GM04503 (cell line): ENCODE data around the gene TYW1B.
"Not testable (repeated sequence)": the region's sequence is repeated elsewhere in the genome, so short reads cannot be mapped to it uniquely, and the experiment has no call there.

Source experiments
- DNase-seq: peaks from one replicate; pipeline ENCODE4 v3.0.0-alpha.2; 2012; ENCODE audit warnings: low read depth

Gene TYW1B

DNA sequence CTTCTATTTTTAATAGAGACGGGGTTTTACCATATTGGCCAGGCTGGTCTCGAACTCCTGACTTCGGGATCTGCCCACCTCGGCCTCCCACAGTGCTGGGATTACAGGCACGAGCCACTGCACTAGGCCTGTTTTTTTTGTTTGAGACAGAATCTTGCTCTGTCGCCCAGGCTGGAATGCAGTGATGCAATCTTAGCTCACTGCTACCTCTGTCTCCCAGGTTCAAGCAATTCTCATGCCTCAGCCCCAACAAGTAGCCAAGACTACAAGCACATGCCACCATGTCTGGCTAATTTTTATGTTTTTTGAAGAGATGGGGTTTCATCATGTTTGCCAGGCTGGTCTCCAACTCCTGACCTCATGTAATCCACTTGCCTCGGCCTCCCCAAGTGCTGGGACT is 73.7 kb downstream of the TYW1B start:
- no peak for DNase-seq

DNA sequence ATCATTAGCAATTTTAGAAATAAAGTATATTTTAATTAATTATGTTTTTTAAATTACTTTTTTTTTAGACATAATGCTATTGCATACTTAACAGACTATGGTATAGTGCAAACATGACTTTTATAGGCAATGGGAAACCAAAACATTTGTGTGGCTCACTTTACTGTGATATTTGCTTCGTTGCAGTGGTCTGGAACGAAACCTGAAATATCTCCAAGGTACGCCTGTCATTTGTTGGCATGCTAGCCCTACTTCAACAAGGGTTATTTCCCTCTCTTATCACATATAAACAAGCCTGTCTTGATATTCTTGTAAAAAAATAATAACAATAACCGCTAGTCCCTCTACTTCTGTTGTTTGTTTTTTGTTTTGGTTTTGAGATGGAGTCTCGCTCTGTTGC is 74.2 kb downstream of the TYW1B start:
- DNase-seq: no peak

DNA sequence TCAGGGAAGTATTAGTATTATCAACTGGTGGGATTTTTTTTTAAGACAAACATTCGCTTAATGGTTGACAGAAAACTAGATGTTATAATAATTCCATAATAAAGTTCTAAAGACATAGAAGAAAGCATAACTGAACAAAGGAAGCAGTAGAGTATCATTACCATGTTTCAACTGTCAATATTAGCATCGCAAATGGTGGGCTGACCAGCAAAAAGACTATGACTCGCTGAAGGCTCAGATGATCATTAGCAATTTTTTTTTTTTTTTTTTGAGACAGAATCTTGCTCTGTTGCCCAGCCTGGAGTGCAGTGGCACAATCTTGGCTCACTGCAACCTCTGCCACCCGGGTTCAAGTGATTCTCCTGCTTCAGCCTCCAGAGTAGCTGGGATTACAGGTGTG is 74.8 kb downstream of the TYW1B start:
- DNase-seq: not testable (repeated sequence)

DNA sequence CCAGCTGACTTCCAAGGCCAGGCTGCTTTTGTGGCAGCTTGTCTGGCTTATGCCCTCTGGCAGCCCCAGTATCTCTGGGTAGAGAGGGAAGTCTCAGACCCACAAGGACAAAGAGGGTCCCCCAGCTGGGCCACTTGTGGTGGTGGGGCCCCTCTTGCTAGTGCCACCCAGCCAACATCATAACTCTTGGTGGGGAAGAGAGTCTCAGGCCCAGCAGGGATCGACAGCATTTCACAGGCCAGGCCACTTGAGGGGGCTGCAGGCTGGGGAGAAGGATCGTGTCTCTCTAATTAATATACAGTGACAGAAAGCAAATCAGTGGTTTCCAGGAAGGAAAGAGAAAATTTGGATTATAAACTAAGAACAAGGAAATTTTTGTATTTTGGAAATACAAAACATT is 76.0 kb downstream of the TYW1B start:
- no peak for DNase-seq

DNA sequence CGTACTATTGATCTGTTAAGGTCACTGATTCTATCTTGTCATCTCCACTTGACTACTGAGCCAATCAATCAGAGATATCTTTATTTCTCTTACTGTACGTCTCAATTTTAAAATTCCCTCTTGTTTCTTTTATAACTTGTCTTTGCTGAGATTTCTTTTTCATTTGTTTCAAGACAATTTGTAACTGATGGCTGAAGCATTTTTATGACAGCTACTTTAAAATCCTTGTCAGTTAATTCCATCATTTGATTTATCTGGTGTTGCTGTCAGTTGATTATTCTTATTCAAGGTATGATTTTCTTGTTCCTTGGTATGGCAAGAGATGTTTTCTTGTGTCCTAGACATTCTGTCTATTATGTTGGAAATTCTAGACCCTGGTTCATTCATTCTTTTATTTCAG is 76.6 kb downstream of the TYW1B start:
- DNase-seq: no peak

DNA sequence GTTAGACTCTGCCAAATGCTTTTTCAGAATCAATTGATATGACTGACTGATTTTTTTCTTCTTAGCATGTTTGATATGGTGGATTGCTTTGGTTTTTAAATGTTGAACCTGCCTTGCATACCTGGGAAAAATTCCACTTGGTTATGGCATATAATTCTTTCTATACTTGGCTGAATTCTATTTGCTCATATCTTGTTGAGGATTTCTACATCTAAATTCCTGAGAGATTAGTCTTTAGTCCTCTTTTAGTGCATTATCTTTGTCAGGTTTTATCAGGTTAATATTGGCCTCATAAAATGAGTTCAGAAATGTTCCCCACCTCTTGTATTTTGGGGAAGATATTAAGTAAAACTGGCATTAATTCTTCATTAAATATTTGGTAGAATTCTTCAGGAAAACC is 79.4 kb downstream of the TYW1B start:
- not testable (repeated sequence) for DNase-seq

DNA sequence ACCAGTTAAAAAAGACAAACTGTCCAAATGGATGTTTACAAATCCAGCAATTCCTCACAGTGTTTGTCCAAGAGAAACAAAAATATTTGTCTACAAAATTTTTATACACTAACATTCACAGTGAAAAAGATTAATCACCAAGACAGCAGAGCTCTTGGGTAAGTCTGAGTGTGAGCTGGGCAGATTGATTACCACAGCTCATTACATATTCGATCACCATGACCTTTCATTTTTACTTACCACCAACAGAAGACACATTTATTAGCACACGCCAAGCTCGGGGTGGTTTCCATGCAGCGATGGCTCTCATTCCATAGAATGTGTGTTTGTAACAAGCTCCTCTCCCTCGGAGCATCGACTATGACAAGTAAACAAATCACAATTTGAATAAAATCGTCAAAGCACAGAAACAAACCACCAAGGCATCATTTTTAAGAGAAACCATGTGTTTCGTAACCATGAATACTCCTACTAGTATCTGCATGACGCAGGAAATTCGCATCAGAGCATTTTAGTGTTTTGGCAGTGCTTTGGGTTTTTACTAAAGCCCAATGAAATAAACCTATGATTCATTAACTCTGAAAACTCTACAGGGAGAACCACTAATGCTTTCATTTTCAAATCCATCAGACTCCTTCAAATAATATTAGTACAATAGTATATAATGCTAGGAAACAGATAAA is 83.6 kb downstream of the TYW1B start:
- not testable (repeated sequence) for DNase-seq

DNA sequence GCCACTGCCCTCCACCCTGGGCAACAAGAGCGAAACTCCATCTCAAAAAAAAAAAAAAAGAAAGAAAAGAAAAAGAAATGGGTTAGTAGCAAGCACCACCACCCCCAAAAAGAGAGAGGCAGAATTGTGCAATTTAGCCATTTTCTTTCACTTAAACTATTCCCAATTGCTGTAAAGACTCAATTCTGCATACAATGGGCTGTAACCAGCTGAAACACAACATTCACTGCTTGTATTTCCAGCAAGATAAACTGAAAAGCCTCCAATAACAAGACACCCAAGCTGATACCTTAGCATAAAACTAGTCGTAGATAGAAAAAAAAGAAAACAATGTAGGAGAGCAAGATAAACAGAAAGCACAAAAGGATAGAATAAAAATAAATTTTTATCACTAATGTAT is 84.2 kb downstream of the TYW1B start:
- not testable (repeated sequence) for DNase-seq

DNA sequence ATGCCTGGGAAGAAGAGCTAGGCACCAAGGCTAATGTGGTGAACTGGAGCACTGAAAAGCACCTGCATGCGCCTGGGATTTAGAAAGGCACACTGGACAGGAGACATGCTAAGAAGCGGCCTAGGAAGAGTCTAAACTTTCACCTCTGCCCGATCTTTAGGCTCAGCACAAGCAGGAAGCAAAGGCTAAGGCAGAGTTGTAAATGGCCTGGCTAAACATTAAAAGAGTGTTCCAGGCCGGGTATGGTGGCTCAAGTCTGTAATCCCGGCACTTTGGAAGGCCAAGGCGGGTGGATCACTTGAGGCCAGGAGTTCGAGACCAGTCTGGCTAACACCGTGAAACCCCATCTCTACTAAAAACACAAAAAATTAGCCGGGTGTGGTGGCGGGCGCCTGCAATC is 88.3 kb downstream of the TYW1B start:
- not testable (repeated sequence) for DNase-seq

DNA sequence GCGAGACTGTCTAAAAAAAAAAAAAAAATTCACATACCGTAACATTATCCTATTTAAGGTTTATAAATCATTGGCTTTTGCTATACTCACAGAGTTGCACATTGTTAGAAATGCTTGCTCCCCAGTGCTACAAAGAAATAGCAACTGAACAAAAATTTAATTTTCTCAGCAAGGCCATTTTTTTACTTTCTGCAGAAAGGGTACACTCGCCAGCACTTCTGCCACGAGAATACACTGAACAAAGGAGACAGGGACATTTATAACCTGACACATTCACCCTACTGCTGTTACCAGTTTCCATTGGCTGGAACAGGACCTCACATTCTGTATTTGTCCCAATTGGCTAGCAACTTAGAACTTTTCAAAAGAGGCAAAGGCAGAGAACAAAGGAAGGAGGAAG is 92.1 kb downstream of the TYW1B start:
- not testable (repeated sequence) for DNase-seq

DNA sequence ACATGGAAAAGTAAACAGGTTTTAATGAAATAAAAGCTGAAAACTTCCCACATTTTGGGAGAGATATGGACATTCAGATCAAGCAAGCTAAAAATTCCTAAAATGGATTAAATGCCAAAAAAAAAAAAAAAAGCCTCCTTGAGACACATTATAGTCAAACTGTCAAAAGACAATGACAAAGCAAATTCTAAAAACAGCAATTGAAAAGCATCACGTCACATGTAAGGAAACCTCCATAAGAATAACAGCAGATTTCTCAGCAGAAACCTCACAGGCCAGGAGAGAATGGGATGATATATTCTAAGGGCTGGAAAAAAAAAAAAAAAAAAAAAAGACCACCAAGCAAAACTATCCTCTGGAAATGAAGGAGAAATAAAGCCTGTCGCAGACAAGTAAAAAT is 97.2 kb downstream of the TYW1B start:
- DNase-seq: not testable (repeated sequence)

DNA sequence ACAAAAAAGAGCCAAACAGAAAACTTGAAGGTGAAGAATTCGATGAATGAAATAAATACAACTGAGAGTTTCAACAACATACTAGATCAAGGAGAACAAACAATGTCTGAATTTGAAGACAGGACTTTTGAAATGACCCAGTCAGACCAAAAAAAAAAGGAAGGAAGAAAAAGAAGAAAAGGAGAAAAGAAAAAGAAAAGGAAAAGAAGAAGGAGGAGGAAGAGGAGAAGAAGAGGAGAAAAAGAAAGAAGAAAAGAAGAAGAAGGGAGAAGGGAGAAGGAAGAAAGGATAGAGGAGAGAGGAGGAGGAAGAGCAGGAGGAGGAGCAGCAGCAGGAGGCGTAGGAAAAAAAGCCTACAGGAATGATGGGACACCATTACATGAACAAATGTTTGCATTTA is 97.6 kb downstream of the TYW1B start:
- DNase-seq: not testable (repeated sequence)

DNA sequence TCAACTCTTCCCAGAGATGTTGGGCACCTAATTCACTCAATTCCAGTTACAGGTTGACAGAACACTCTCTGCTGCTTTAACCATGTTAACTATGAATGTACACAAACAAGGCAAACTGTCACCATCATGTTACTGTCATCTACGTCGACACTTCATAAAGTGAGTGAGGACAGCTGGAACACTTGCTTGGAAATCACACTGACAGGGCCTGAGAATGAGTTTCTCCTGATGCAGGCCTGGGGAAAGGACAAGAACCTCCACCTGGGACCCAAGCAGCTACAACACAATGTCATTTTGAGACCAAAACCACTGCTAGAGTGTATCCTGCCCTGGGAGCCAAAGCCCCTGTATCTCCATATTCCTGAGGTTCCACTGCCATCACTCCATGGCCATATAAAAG is 98.9 kb downstream of the TYW1B start:
- DNase-seq: not testable (repeated sequence)

DNA sequence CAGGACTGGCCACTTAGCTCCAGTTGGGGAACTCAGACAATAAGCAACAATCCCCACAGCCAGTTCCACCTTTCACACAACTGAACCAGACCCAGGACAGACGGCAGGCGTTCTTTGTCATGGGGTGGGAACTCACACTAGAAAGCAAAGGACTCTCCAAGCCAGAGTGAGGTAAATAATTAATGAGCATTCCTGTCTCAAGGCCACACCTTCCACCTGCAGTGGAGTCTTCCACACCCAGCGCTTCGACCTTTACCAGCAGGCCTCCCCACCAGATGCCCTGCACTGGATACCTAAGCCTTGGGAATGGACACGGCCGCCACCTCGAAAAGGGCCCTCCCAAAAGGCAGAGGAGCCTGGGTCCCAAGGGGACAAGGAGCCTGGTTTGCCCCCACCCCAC is 105.3 kb downstream of the TYW1B start:
- not testable (repeated sequence) for DNase-seq

DNA sequence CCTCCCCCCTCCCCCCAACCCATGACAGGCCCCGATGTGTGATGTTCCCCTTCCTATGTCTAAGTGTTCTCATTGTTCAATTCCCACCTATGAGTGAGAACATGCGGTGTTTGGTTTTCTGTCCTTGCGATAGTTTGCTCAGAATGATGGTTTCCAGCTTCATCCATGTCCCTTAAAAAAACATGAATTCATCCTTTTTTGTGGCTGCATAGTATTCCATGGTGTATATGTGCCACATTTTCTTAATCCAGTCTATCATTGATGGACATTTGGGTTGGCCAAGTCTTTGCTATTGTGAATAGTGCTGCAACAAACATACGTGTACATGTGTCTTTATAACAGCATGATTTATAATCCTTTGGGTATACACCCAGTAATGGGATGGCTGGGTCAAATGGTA is 107.1 kb downstream of the TYW1B start:
- not testable (repeated sequence) for DNase-seq

DNA sequence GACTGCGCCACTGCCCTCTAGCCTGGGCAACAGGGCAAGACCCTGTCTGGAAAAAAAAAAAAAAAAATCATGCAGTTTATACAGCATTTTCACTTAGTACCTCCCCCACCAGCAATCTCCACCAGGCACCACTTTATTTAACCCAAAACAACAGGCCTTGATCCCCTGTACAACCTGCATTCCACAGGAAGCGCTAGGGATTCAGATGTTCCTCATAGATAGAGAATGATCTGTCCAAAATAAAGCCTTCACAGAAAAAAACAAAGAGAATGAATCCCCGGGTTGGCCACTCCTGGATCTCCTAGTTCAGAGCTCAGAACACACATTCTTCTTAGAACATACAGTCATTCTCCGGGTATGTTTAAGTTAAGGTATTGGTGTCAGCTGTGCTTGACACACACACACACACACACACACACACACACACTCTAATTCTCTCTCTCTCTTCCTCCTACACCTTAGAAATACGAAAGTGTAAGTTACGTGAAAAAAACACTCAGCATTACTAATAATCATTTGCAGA is 110.7 kb downstream of the TYW1B start:
- not testable (repeated sequence) for DNase-seq

DNA sequence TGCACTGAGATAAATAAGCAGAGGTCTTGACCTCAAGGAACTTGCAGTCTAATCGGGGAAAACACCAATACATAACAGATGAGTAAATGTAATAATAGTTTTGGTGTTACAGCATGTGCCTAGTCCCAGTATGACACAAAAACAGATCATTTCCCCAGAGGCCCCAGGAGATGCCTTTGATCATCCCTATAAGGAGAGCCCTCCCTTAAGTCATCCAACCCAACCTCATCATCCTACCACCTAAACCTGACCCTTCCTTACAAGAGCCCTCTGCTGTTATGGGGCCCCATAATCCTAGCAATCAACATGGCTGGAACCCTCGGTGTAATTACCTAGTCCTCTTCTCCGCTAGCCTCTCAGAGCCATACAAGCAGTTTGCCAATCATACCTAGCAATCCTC is 116.1 kb downstream of the TYW1B start:
- not testable (repeated sequence) for DNase-seq

DNA sequence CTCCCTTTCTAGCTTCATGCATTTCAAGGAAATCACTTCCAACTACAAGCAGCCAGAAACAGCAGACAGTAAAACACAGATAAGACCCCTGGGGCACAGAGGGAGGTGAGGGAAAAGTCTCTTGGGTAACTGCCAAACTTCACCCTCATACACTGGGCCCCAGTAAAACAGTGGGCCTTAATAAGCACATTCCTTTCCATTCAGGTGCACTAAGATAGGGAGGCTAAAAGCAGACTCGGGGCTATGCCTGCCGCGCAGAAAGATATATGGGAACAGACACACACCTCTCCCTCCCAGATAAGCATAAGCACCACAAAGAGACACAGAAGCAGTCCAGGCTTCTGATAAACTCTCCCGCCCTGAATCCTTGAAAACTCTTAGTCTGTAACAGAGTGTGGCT is 117.0 kb downstream of the TYW1B start:
- DNase-seq: no peak

DNA sequence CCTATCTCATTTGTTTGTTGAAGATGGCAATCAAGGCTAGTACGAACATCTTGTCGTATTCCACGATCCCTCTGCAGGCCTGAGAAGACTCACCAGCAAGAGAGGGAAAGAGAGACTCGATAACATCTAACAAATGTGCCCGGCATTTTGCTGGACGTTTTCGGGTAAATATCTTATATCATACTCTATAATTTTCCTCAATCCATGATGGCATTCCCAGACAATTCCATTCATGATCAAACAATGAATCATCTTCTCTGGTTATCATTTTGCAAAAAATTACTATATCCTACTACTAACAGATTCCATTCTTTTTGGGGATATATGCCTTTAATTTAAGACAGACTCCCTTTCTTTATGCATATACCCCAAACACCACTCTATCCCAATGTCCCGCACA is 118.1 kb downstream of the TYW1B start:
- DNase-seq: no peak

DNA sequence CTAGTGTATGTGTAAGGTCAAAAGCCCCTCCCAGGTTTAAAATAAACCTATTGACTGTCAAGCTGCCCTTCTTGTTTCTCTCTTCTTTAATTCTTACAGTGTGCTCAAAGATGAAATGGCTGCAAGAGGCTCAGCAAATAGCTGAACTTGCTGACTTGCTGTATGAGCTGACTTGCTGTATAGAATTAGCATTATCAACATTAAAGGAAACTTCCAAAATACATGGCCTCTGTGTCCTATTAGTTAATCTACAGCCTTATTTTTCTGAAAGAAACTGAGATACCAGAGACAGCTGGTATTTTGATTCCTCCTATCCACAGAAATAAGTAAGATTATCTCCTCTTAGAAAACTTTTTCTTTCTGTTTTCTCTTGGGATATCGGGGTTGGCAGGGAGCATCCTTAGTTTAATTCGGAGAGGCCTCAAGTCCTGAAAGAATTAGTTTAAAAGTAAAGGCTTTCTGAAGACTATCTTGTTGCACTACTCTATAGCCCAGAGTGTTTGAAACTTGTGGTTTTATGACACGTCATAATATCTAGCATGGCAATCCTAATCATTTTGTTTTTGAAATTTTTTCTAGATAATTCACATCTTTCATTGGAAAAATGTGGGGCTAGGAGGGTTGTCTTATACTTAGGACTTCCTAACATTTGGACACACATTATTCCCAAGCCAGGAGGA is 119.5 kb downstream of the TYW1B start:
- not testable (repeated sequence) for DNase-seq

DNA sequence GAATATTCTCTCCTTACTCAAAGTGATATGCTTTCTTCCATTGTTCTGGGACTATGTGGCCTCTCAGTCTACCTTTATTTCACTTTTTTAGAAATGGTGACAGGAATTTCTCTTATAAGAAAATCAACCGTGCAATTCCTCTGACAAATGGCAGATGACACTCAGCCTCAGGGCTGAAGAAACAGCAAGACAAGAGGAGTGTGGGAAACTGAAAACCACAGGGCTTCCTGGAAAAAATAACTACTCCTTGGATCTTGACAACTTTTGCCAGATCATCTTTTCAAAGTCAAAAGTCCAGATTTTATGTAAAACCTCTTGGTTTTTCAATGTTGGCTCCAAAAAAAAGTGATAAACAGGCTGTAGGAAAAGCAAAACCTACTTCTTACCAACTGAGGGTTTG is 121.5 kb downstream of the TYW1B start:
- DNase-seq: no peak

DNA sequence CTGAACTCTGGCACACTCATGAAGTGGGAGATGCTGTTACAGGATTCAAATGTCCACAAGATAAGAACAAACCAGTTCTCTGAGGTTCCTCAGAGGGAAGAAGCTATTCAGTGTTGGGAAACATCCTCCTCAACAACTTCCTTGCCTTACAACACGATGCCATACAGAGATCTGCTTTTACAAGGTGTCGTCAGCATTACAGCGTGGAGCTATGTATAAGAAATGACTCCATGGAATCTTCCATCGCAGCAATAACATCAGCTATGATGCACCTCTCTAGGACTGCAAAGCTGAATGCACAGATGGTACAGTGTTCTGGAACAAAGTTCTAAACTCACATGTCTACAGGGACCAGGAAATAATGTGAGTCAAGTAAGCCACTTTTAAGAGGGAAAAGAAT is 122.3 kb downstream of the TYW1B start:
- not testable (repeated sequence) for DNase-seq

DNA sequence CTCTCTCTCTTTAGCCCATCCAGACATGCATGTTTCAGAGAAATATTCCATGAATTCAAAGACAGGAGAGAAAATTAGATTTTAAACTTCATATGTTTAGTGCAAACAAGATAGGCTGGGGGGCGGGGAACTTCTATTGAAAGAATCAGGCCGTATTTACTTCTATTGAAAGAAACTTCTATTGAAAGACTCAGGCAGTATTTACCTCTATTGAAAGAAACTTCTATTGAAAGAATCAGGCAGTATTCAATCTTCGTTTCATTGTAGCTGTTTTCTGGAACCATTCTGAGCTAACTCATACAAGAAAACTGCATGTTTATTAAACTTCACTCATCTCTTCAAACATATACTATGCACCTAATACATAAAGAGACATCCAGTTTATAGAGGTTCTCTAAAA is 123.1 kb downstream of the TYW1B start:
- no peak for DNase-seq

DNA sequence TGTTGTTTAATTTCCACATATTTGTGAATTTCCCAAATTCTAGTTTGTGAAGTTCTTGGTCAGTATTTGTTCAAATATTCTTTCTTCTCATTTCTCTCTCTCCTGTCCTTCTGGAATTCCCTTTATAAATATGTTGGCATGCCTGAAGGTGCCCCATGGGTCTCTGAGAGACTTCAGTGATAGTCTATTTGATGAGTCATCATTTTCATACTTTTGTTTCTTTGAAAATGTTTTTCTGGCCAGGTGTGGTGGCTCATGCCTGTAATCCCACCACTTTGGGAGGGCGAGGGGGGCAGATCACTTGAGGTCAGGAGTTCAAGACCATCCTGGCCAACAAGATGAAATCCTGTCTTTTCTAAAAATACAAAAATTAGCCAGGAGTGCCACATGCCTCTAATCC is 127.5 kb downstream of the TYW1B start:
- not testable (repeated sequence) for DNase-seq
